Lower leg skin (tissue), 3 donors: Measurements from ENCODE around the gene CASP4.

Experiments
- CTCF ChIP-seq, 3 donors: fragments of 450-650 bp; IDR thresholded peaks; one replicate each; pipeline ENCODE4 v1.5.1; 2016; ENCODE audit warnings: antibody characterized with exemption in 3 of 3, mild to moderate bottlenecking in 3 of 3, moderate library complexity in 2 of 3
- POLR2A ChIP-seq, 2 donors: fragments of 450-650 bp; IDR thresholded peaks; one replicate each; pipeline ENCODE4 v1.6.1; 2016 to 2017; ENCODE audit warnings: antibody characterized with exemption in 2 of 2, mild to moderate bottlenecking in 1 of 2, moderate library complexity in 1 of 2

GRCh38 chr11:104968856-104969776 lies 742 bp upstream of the CASP4 start:
- TF ChIP-seq POLR2A (IDR thresholded peaks at IDR 0.05) (no peak), CTCF (IDR thresholded peaks at IDR 0.05) (no peak)
